IPS DF 6.9 (cell line): ENCODE data around the gene JARID2.

Source experiments
- DNase-seq: peaks from one replicate; pipeline ENCODE4 v3.0.0-alpha.2; 2013; ENCODE audit warnings: low read depth, low spot score
- H3K27ac ChIP-seq: one replicate; pipeline ENCODE4 v1.5.1; 2013; ENCODE audit warnings: low read length, control low read depth
- H3K27me3 ChIP-seq: 2 replicates; pipeline ENCODE4 v1.6.1; 2013; ENCODE audit warnings: mild to moderate bottlenecking, low read length; ENCODE audit not compliant: control insufficient read depth, insufficient read depth
- H3K36me3 ChIP-seq: 2 replicates; pipeline ENCODE4 v1.6.1; 2013; ENCODE audit warnings: low read length; ENCODE audit not compliant: control insufficient read depth, insufficient read depth
- H3K4me1 ChIP-seq: 2 replicates; pipeline ENCODE4 v1.6.1; 2013; ENCODE audit warnings: low read length; ENCODE audit not compliant: control insufficient read depth, insufficient read depth
- H3K4me3 ChIP-seq: 2 replicates; pipeline ENCODE4 v1.5.1; 2013; ENCODE audit warnings: mild to moderate bottlenecking, low read length
- H3K9me3 ChIP-seq: 2 replicates; pipeline ENCODE4 v1.6.1; 2013; ENCODE audit warnings: low read length, inconsistent platforms; ENCODE audit not compliant: control insufficient read depth, insufficient read depth
- WGBS: extraction: QIAGEN DNeasy Blood & Tissue Kit; methylation state at CpG from one replicate; pipeline ENCODE4 v1.1.7; 2013; ENCODE audit warnings: mixed read lengths, missing lambda C conversion rate; ENCODE audit not compliant: insufficient read length, insufficient coverage; 5-methylcytosine and 5-hydroxymethylcytosine counted together

Gene JARID2

GRCh38 chr6:15232836-15233510, 12.9 kb upstream of the JARID2 start:
- no peak overlapping the region for H3K4me3 ChIP-seq
- H3K27me3 ChIP-seq, result no peaks in the 10 kb centered on the region
- no peak overlapping the region for H3K27ac ChIP-seq
- H3K9me3 ChIP-seq, result no peaks in the 10 kb centered on the region
- no peak for DNase-seq
- no peaks in the 10 kb centered on the region for H3K36me3 ChIP-seq
- H3K4me1 ChIP-seq, result no peaks in the 10 kb centered on the region
- no CpG with 5 or more reads among the region's 7 CpGs for WGBS

GRCh38 chr6:15234068-15234758, 11.7 kb upstream of the JARID2 start:
- Histone ChIP-seq H3K4me1 (no peaks in the 10 kb centered on the region), H3K4me3 (no peak overlapping the region), H3K27ac (no peak overlapping the region), H3K27me3 (no peaks in the 10 kb centered on the region), H3K36me3 (no peaks in the 10 kb centered on the region), H3K9me3 (no peaks in the 10 kb centered on the region)
- WGBS, result no CpG with 5 or more reads among the region's 2 CpGs
- no peak for DNase-seq

- H3K27ac ChIP-seq, result no peak overlapping the region
- no CpG with 5 or more reads among the region's 5 CpGs for WGBS
- DNase-seq, result no peak
- H3K4me1 ChIP-seq, result peaks cover 3% of the 10 kb centered on the region
- no peaks in the 10 kb centered on the region for H3K9me3 ChIP-seq
- no peak overlapping the region for H3K4me3 ChIP-seq
- H3K36me3 ChIP-seq, result no peaks in the 10 kb centered on the region
- H3K27me3 ChIP-seq, result no peaks in the 10 kb centered on the region
Observed at GRCh38 chr6:15239616-15240364, 6.1 kb upstream of the JARID2 start.

GRCh38 chr6:15242503-15242902, 3.4 kb upstream of the JARID2 start:
- no peak overlapping the region for H3K4me3 ChIP-seq
- no peak overlapping the region for H3K27ac ChIP-seq
- peaks cover 3% of the 10 kb centered on the region for H3K4me1 ChIP-seq
- no peaks in the 10 kb centered on the region for H3K9me3 ChIP-seq
- no peak for DNase-seq
- H3K36me3 ChIP-seq, result no peaks in the 10 kb centered on the region
- WGBS, result no CpG with 5 or more reads among the region's 2 CpGs
- H3K27me3 ChIP-seq, result no peaks in the 10 kb centered on the region

GRCh38 chr6:15242937-15243614, 2.8 kb upstream of the JARID2 start:
- Histone ChIP-seq H3K4me3 (no peak overlapping the region), H3K4me1 (peaks cover 3% of the 10 kb centered on the region), H3K27ac (no peak overlapping the region), H3K27me3 (no peaks in the 10 kb centered on the region), H3K9me3 (no peaks in the 10 kb centered on the region), H3K36me3 (no peaks in the 10 kb centered on the region)
- WGBS, result no CpG with 5 or more reads among the region's 1 CpG
- DNase-seq, result no peak

- DNase-seq, result no peak
- Histone ChIP-seq H3K4me3 (peak overlapping the region; percentile 81; the same call in 1 of the 2 replicates), H3K4me1 (peaks cover 3% of the 10 kb centered on the region), H3K9me3 (no peaks in the 10 kb centered on the region), H3K27me3 (no peaks in the 10 kb centered on the region), H3K36me3 (no peaks in the 10 kb centered on the region), H3K27ac (no peak overlapping the region)
- WGBS, result no CpG with 5 or more reads among the region's 27 CpGs
Observed at GRCh38 chr6:15243910-15244619, 1.8 kb upstream of the JARID2 start.

- Histone ChIP-seq H3K9me3 (no peaks in the 10 kb centered on the region), H3K27me3 (no peaks in the 10 kb centered on the region), H3K4me3 (peak overlapping the region; percentile 81; the same call in 1 of the 2 replicates), H3K4me1 (peaks cover 2% of the 10 kb centered on the region), H3K36me3 (no peaks in the 10 kb centered on the region), H3K27ac (no peak overlapping the region)
- DNase-seq, result no peak
- WGBS, result no CpG with 5 or more reads among the region's 92 CpGs
Observed at GRCh38 chr6:15244620-15245360, 1.1 kb upstream of the JARID2 start.

- Histone ChIP-seq H3K4me3 (peak overlapping the region; percentile 81; the same call in 1 of the 2 replicates), H3K27ac (no peak overlapping the region), H3K9me3 (no peaks in the 10 kb centered on the region), H3K36me3 (no peaks in the 10 kb centered on the region), H3K27me3 (no peaks in the 10 kb centered on the region), H3K4me1 (peaks cover 3% of the 10 kb centered on the region)
- WGBS, result no CpG with 5 or more reads among the region's 10 CpGs
- no peak for DNase-seq
Observed at GRCh38 chr6:15246217-15246665, 372 bp downstream of the JARID2 start.

- WGBS, result no CpG with 5 or more reads among the region's 18 CpGs
- H3K27me3 ChIP-seq, result no peaks in the 10 kb centered on the region
- H3K36me3 ChIP-seq, result no peaks in the 10 kb centered on the region
- H3K27ac ChIP-seq, result no peak overlapping the region
- peaks cover 5% of the 10 kb centered on the region for H3K4me1 ChIP-seq
- H3K4me3 ChIP-seq, result peak overlapping the region; percentile 81; the same call in 1 of the 2 replicates
- DNase-seq, result no peak
- H3K9me3 ChIP-seq, result no peaks in the 10 kb centered on the region
Observed at GRCh38 chr6:15246666-15247499, 1.0 kb downstream of the JARID2 start.
